Stomach (tissue), 4 donors: ENCODE data around the gene SYNDIG1.

Source experiments
- CTCF ChIP-seq, 7 experiments: fragments of 450-650 bp in 4 of 7; fragments of 200-600 bp in 3 of 7; sonication (generic) in 3 of 7; IDR thresholded peaks; one replicate each; pipeline ENCODE4 v1.5.1; 2016 to 2019; ENCODE audit warnings: antibody characterized with exemption in 7 of 7, control low read depth in 2 of 7, mild to moderate bottlenecking in 1 of 7
- EP300 ChIP-seq: sonication (generic); formaldehyde crosslinking; IDR thresholded peaks from one replicate; pipeline ENCODE4 v1.6.1; 2017; ENCODE audit warnings: antibody characterized with exemption
- POLR2A ChIP-seq, 4 donors: fragments of 450-650 bp; IDR thresholded peaks; one replicate each; pipeline ENCODE4 v1.6.1; 2016; ENCODE audit warnings: antibody characterized with exemption in 4 of 4, control low read depth in 2 of 4, mild to moderate bottlenecking in 1 of 4, moderate library complexity in 1 of 4
- POLR2AphosphoS5 ChIP-seq, 3 donors: sonication (generic); formaldehyde crosslinking; IDR thresholded peaks; one replicate each; pipeline ENCODE4 v1.6.1; 2016; ENCODE audit warnings: antibody characterized with exemption in 3 of 3

GRCh38 chr20:24567508-24567907 lies 98.1 kb downstream of the SYNDIG1 start:
- TF ChIP-seq CTCF (IDR thresholded peaks at IDR 0.05) (no peak), POLR2A (IDR thresholded peaks at IDR 0.05) (no peak), POLR2AphosphoS5 (IDR thresholded peaks at IDR 0.05) (no peak), EP300 (no peak)
